ENCODE data around the gene SNX22. TPM values are rescaled to one million over a fixed set of nuclear protein-coding genes. Genes with fewer than 3 reads are reported as not detected.

The SNX22 gene
- total and polyA plus RNA-seq, 9 of the 15 experiments (the other 6 are each of a cell fraction or from before 2014, with no cell fraction given), result 0.91 to 3.0 (median 2.0) TPM

Small RNA genes within 50 kb of the gene (small RNA-seq; reads per million reads assigned to genes)
- not detected for gene RF00019

Other genes starting within 250 kb of the SNX22 start
- 2.2 and 3.3 TPM in 2 replicates for gene DAPK2, start 105.2 kb upstream of the SNX22 start, total RNA-seq (2014; rRNA removed)
- gene DAPK2, start 105.2 kb upstream of the SNX22 start, total RNA-seq (2014; rRNA removed; fragmentation: Illumina TruSeq; extraction: Trizol), result 1.6 and 1.7 TPM in 2 replicates
- gene DAPK2, start 105.2 kb upstream of the SNX22 start, total RNA-seq (2015; rRNA removed; fragmentation: Illumina TruSeq; extraction: Trizol), result 1.3 and 2.2 TPM in 2 replicates
- gene DAPK2, start 105.2 kb upstream of the SNX22 start, total RNA-seq (2021), result 3.3 and 3.9 TPM in 2 replicates
- 2.9 and 5.2 TPM in 2 replicates for gene DAPK2, start 105.2 kb upstream of the SNX22 start, polyA plus RNA-seq (2011; rRNA removed)
- 1.4 and 1.9 TPM in 2 replicates for gene DAPK2, start 105.2 kb upstream of the SNX22 start, polyA plus RNA-seq (2014; fragmentation: Illumina TruSeq; extraction: Trizol)
- gene DAPK2, start 105.2 kb upstream of the SNX22 start, polyA plus RNA-seq (2014; fragmentation: Nextera tagmentation; extraction: Ambion mirVana), result under 1 TPM; 0.14 to 0.20 TPM
- 3.5 and 3.6 TPM in 2 replicates for gene DAPK2, start 105.2 kb upstream of the SNX22 start, polyA plus RNA-seq (2014; rRNA removed)
- 275 and 313 TPM in 2 replicates for gene CIAO2A, start 57.9 kb upstream of the SNX22 start, total RNA-seq (2014; rRNA removed)
- gene CIAO2A, start 57.9 kb upstream of the SNX22 start, total RNA-seq (2014; rRNA removed; fragmentation: Illumina TruSeq; extraction: Trizol), result 251 and 275 TPM in 2 replicates
- 287 and 321 TPM in 2 replicates for gene CIAO2A, start 57.9 kb upstream of the SNX22 start, total RNA-seq (2015; rRNA removed; fragmentation: Illumina TruSeq; extraction: Trizol)
- 161 and 181 TPM in 2 replicates for gene CIAO2A, start 57.9 kb upstream of the SNX22 start, total RNA-seq (2021)
- gene CIAO2A, start 57.9 kb upstream of the SNX22 start, polyA plus RNA-seq (2011; rRNA removed), result 189 and 280 TPM in 2 replicates
- 223 and 243 TPM in 2 replicates for gene CIAO2A, start 57.9 kb upstream of the SNX22 start, polyA plus RNA-seq (2014; fragmentation: Illumina TruSeq; extraction: Trizol)
- gene CIAO2A, start 57.9 kb upstream of the SNX22 start, polyA plus RNA-seq (2014; fragmentation: Nextera tagmentation; extraction: Ambion mirVana), result 100 to 1,000 TPM; 354 to 408 TPM
- gene CIAO2A, start 57.9 kb upstream of the SNX22 start, polyA plus RNA-seq (2014; rRNA removed), result 381 and 429 TPM in 2 replicates
- 29.0 and 41.7 TPM in 2 replicates for gene SNX1, start 55.7 kb upstream of the SNX22 start, total RNA-seq (2014; rRNA removed)
- 51.0 and 56.4 TPM in 2 replicates for gene SNX1, start 55.7 kb upstream of the SNX22 start, total RNA-seq (2014; rRNA removed; fragmentation: Illumina TruSeq; extraction: Trizol)
- gene SNX1, start 55.7 kb upstream of the SNX22 start, total RNA-seq (2015; rRNA removed; fragmentation: Illumina TruSeq; extraction: Trizol), result 57.5 and 59.9 TPM in 2 replicates
- 94.0 and 105 TPM in 2 replicates for gene SNX1, start 55.7 kb upstream of the SNX22 start, total RNA-seq (2021)
- gene SNX1, start 55.7 kb upstream of the SNX22 start, polyA plus RNA-seq (2011; rRNA removed), result 68.8 and 76.2 TPM in 2 replicates
- gene SNX1, start 55.7 kb upstream of the SNX22 start, polyA plus RNA-seq (2014; fragmentation: Illumina TruSeq; extraction: Trizol), result 81.8 and 87.8 TPM in 2 replicates
- gene SNX1, start 55.7 kb upstream of the SNX22 start, polyA plus RNA-seq (2014; fragmentation: Nextera tagmentation; extraction: Ambion mirVana), result 10 to 100 TPM; 11.0 to 18.6 TPM
- 84.5 and 91.6 TPM in 2 replicates for gene SNX1, start 55.7 kb upstream of the SNX22 start, polyA plus RNA-seq (2014; rRNA removed)
- 381 and 402 TPM in 2 replicates for gene PPIB, start 11.3 kb downstream of the SNX22 start, total RNA-seq (2014; rRNA removed)
- 258 and 306 TPM in 2 replicates for gene PPIB, start 11.3 kb downstream of the SNX22 start, total RNA-seq (2014; rRNA removed; fragmentation: Illumina TruSeq; extraction: Trizol)
- 403 and 418 TPM in 2 replicates for gene PPIB, start 11.3 kb downstream of the SNX22 start, total RNA-seq (2015; rRNA removed; fragmentation: Illumina TruSeq; extraction: Trizol)
- 374 and 413 TPM in 2 replicates for gene PPIB, start 11.3 kb downstream of the SNX22 start, total RNA-seq (2021)
- 410 and 460 TPM in 2 replicates for gene PPIB, start 11.3 kb downstream of the SNX22 start, polyA plus RNA-seq (2011; rRNA removed)
- gene PPIB, start 11.3 kb downstream of the SNX22 start, polyA plus RNA-seq (2014; fragmentation: Illumina TruSeq; extraction: Trizol), result 535 and 580 TPM in 2 replicates
- 100 to 1,000 TPM; 652 to 746 TPM for gene PPIB, start 11.3 kb downstream of the SNX22 start, polyA plus RNA-seq (2014; fragmentation: Nextera tagmentation; extraction: Ambion mirVana)
- gene PPIB, start 11.3 kb downstream of the SNX22 start, polyA plus RNA-seq (2014; rRNA removed), result 419 and 439 TPM in 2 replicates
- gene CSNK1G1, start 204.4 kb downstream of the SNX22 start, total RNA-seq (2014; rRNA removed), result 6.9 and 9.4 TPM in 2 replicates
- gene CSNK1G1, start 204.4 kb downstream of the SNX22 start, total RNA-seq (2014; rRNA removed; fragmentation: Illumina TruSeq; extraction: Trizol), result 12.7 and 13.0 TPM in 2 replicates
- 12.0 and 13.5 TPM in 2 replicates for gene CSNK1G1, start 204.4 kb downstream of the SNX22 start, total RNA-seq (2015; rRNA removed; fragmentation: Illumina TruSeq; extraction: Trizol)
- gene CSNK1G1, start 204.4 kb downstream of the SNX22 start, total RNA-seq (2021), result 10.2 and 10.4 TPM in 2 replicates
- 16.3 and 18.5 TPM in 2 replicates for gene CSNK1G1, start 204.4 kb downstream of the SNX22 start, polyA plus RNA-seq (2011; rRNA removed)
- gene CSNK1G1, start 204.4 kb downstream of the SNX22 start, polyA plus RNA-seq (2014; fragmentation: Illumina TruSeq; extraction: Trizol), result 8.3 and 9.5 TPM in 2 replicates
- 1 to 10 TPM; 4.5 to 4.9 TPM for gene CSNK1G1, start 204.4 kb downstream of the SNX22 start, polyA plus RNA-seq (2014; fragmentation: Nextera tagmentation; extraction: Ambion mirVana)
- gene CSNK1G1, start 204.4 kb downstream of the SNX22 start, polyA plus RNA-seq (2014; rRNA removed), result 5.6 and 5.9 TPM in 2 replicates
- 112 and 135 TPM in 2 replicates for gene PCLAF, start 229.7 kb downstream of the SNX22 start, total RNA-seq (2014; rRNA removed)
- 305 and 406 TPM in 2 replicates for gene PCLAF, start 229.7 kb downstream of the SNX22 start, total RNA-seq (2014; rRNA removed; fragmentation: Illumina TruSeq; extraction: Trizol)
- 111 and 113 TPM in 2 replicates for gene PCLAF, start 229.7 kb downstream of the SNX22 start, total RNA-seq (2015; rRNA removed; fragmentation: Illumina TruSeq; extraction: Trizol)
- 132 and 161 TPM in 2 replicates for gene PCLAF, start 229.7 kb downstream of the SNX22 start, total RNA-seq (2021)
- 331 and 560 TPM in 2 replicates for gene PCLAF, start 229.7 kb downstream of the SNX22 start, polyA plus RNA-seq (2011; rRNA removed)
- 427 and 492 TPM in 2 replicates for gene PCLAF, start 229.7 kb downstream of the SNX22 start, polyA plus RNA-seq (2014; fragmentation: Illumina TruSeq; extraction: Trizol)
- 100 to 1,000 TPM; 715 to 881 TPM for gene PCLAF, start 229.7 kb downstream of the SNX22 start, polyA plus RNA-seq (2014; fragmentation: Nextera tagmentation; extraction: Ambion mirVana)
- gene PCLAF, start 229.7 kb downstream of the SNX22 start, polyA plus RNA-seq (2014; rRNA removed), result 360 and 565 TPM in 2 replicates
- 6.6 and 7.6 TPM in 2 replicates for gene TRIP4, start 236.1 kb downstream of the SNX22 start, total RNA-seq (2014; rRNA removed)
- 10.9 and 14.9 TPM in 2 replicates for gene TRIP4, start 236.1 kb downstream of the SNX22 start, total RNA-seq (2014; rRNA removed; fragmentation: Illumina TruSeq; extraction: Trizol)
- 10.4 and 12.4 TPM in 2 replicates for gene TRIP4, start 236.1 kb downstream of the SNX22 start, total RNA-seq (2015; rRNA removed; fragmentation: Illumina TruSeq; extraction: Trizol)
- 15.5 and 17.4 TPM in 2 replicates for gene TRIP4, start 236.1 kb downstream of the SNX22 start, total RNA-seq (2021)
- gene TRIP4, start 236.1 kb downstream of the SNX22 start, polyA plus RNA-seq (2011; rRNA removed), result 17.4 and 21.9 TPM in 2 replicates
- gene TRIP4, start 236.1 kb downstream of the SNX22 start, polyA plus RNA-seq (2014; fragmentation: Illumina TruSeq; extraction: Trizol), result 22.1 and 23.3 TPM in 2 replicates
- gene TRIP4, start 236.1 kb downstream of the SNX22 start, polyA plus RNA-seq (2014; fragmentation: Nextera tagmentation; extraction: Ambion mirVana), result 10 to 100 TPM; 11.7 to 16.7 TPM
- gene TRIP4, start 236.1 kb downstream of the SNX22 start, polyA plus RNA-seq (2014; rRNA removed), result 17.2 and 20.1 TPM in 2 replicates

Measured in K562 (cell line).